Measurements from ENCODE around the gene RAB27A.

RAB27A gene

GRCh38 chr15:55222588-55222987 is 67.0 kb downstream of the RAB27A start:
- no peaks in the 10 kb centered on the region for H3K36me3 ChIP-seq (ENCODE audit: insufficient read depth, low read length)
- no peak overlapping the region for H3K4me3 ChIP-seq (ENCODE audit: low read length)
- H2AFZ ChIP-seq (ENCODE audit: low read depth, low read length), result no peak overlapping the region
- no peaks in the 10 kb centered on the region for H3K27me3 ChIP-seq (ENCODE audit: insufficient read depth, low read length)
- H3K4me1 ChIP-seq (ENCODE audit: insufficient read depth, low read length), result peaks cover 4% of the 10 kb centered on the region
- no peaks in the 10 kb centered on the region for H3K9me3 ChIP-seq (ENCODE audit: low read length)

- Histone ChIP-seq H3K4me3 (ENCODE audit: low read length) (no peak overlapping the region), H2AFZ (ENCODE audit: low read depth, low read length) (no peak overlapping the region), H3K4me1 (ENCODE audit: insufficient read depth, low read length) (peaks cover 4% of the 10 kb centered on the region), H3K9me3 (ENCODE audit: low read length) (no peaks in the 10 kb centered on the region), H3K36me3 (ENCODE audit: insufficient read depth, low read length) (no peaks in the 10 kb centered on the region), H3K27me3 (ENCODE audit: insufficient read depth, low read length) (no peaks in the 10 kb centered on the region)
Measured at GRCh38 chr15:55221090-55222011, 68.3 kb downstream of the RAB27A start.

GRCh38 chr15:55220606-55221005 is 69.0 kb downstream of the RAB27A start:
- Histone ChIP-seq H3K4me3 (ENCODE audit: low read length) (no peak overlapping the region), H3K36me3 (ENCODE audit: insufficient read depth, low read length) (no peaks in the 10 kb centered on the region), H3K27me3 (ENCODE audit: insufficient read depth, low read length) (no peaks in the 10 kb centered on the region), H3K4me1 (ENCODE audit: insufficient read depth, low read length) (peaks cover 4% of the 10 kb centered on the region), H2AFZ (ENCODE audit: low read depth, low read length) (no peak overlapping the region), H3K9me3 (ENCODE audit: low read length) (no peaks in the 10 kb centered on the region)

GRCh38 chr15:55218056-55218455 is 71.6 kb downstream of the RAB27A start:
- H3K9me3 ChIP-seq (ENCODE audit: low read length), result no peaks in the 10 kb centered on the region
- peaks cover 4% of the 10 kb centered on the region for H3K4me1 ChIP-seq (ENCODE audit: insufficient read depth, low read length)
- no peak overlapping the region for H3K4me3 ChIP-seq (ENCODE audit: low read length)
- peak overlapping the region; percentile 37 for H2AFZ ChIP-seq (ENCODE audit: low read depth, low read length)
- no peaks in the 10 kb centered on the region for H3K36me3 ChIP-seq (ENCODE audit: insufficient read depth, low read length)
- H3K27me3 ChIP-seq (ENCODE audit: insufficient read depth, low read length), result no peaks in the 10 kb centered on the region

GRCh38 chr15:55204464-55204863 is 85.1 kb downstream of the RAB27A start:
- H3K4me1 ChIP-seq (ENCODE audit: insufficient read depth, low read length), result no peaks in the 10 kb centered on the region
- no peak overlapping the region for H2AFZ ChIP-seq (ENCODE audit: low read depth, low read length)
- H3K36me3 ChIP-seq (ENCODE audit: insufficient read depth, low read length), result no peaks in the 10 kb centered on the region
- no peak overlapping the region for H3K4me3 ChIP-seq (ENCODE audit: low read length)
- H3K27me3 ChIP-seq (ENCODE audit: insufficient read depth, low read length), result no peaks in the 10 kb centered on the region
- no peaks in the 10 kb centered on the region for H3K9me3 ChIP-seq (ENCODE audit: low read length)

- Histone ChIP-seq H3K27me3 (ENCODE audit: insufficient read depth, low read length) (no peaks in the 10 kb centered on the region), H3K4me3 (ENCODE audit: low read length) (no peak overlapping the region), H2AFZ (ENCODE audit: low read depth, low read length) (no peak overlapping the region), H3K36me3 (ENCODE audit: insufficient read depth, low read length) (no peaks in the 10 kb centered on the region), H3K9me3 (ENCODE audit: low read length) (no peaks in the 10 kb centered on the region), H3K4me1 (ENCODE audit: insufficient read depth, low read length) (no peaks in the 10 kb centered on the region)
Measured at GRCh38 chr15:55202206-55202605, 87.4 kb downstream of the RAB27A start.

GRCh38 chr15:55198706-55199105 is 90.9 kb downstream of the RAB27A start:
- Histone ChIP-seq H3K36me3 (ENCODE audit: insufficient read depth, low read length) (no peaks in the 10 kb centered on the region), H2AFZ (ENCODE audit: low read depth, low read length) (no peak overlapping the region), H3K9me3 (ENCODE audit: low read length) (no peaks in the 10 kb centered on the region), H3K4me3 (ENCODE audit: low read length) (no peak overlapping the region), H3K4me1 (ENCODE audit: insufficient read depth, low read length) (peaks cover 13% of the 10 kb centered on the region), H3K27me3 (ENCODE audit: insufficient read depth, low read length) (no peaks in the 10 kb centered on the region)

GRCh38 chr15:55197719-55198118 is 91.9 kb downstream of the RAB27A start:
- H3K4me1 ChIP-seq (ENCODE audit: insufficient read depth, low read length), result peaks cover 13% of the 10 kb centered on the region
- H3K27me3 ChIP-seq (ENCODE audit: insufficient read depth, low read length), result no peaks in the 10 kb centered on the region
- peaks cover 5% of the 10 kb centered on the region for H3K36me3 ChIP-seq (ENCODE audit: insufficient read depth, low read length)
- H3K4me3 ChIP-seq (ENCODE audit: low read length), result peak overlapping the region; percentile 80
- peak overlapping the region; percentile 88 for H2AFZ ChIP-seq (ENCODE audit: low read depth, low read length)
- H3K9me3 ChIP-seq (ENCODE audit: low read length), result no peaks in the 10 kb centered on the region

GRCh38 chr15:55197362-55197705 is 92.3 kb downstream of the RAB27A start:
- H3K4me1 ChIP-seq (ENCODE audit: insufficient read depth, low read length), result peaks cover 13% of the 10 kb centered on the region
- H3K36me3 ChIP-seq (ENCODE audit: insufficient read depth, low read length), result peaks cover 6% of the 10 kb centered on the region
- H3K9me3 ChIP-seq (ENCODE audit: low read length), result no peaks in the 10 kb centered on the region
- H3K27me3 ChIP-seq (ENCODE audit: insufficient read depth, low read length), result no peaks in the 10 kb centered on the region
- H3K4me3 ChIP-seq (ENCODE audit: low read length), result peak overlapping the region; percentile 80
- peak overlapping the region; percentile 88 for H2AFZ ChIP-seq (ENCODE audit: low read depth, low read length)

- H3K4me1 ChIP-seq (ENCODE audit: insufficient read depth, low read length), result peaks cover 13% of the 10 kb centered on the region
- no peaks in the 10 kb centered on the region for H3K9me3 ChIP-seq (ENCODE audit: low read length)
- peak within 1 kb of the TSS; percentile 80 for H3K4me3 ChIP-seq (ENCODE audit: low read length)
- H2AFZ ChIP-seq (ENCODE audit: low read depth, low read length), result peak within 1 kb of the TSS; percentile 88
- peaks cover 13% of the 10 kb centered on the region for H3K36me3 ChIP-seq (ENCODE audit: insufficient read depth, low read length)
- no peaks in the 10 kb centered on the region for H3K27me3 ChIP-seq (ENCODE audit: insufficient read depth, low read length)
Measured at GRCh38 chr15:55196458-55197361, 92.9 kb downstream of the RAB27A start, which contains the start of gene RSL24D1. Gene RSL24D1 (minus strand): TSS chr15:55196941. CDS start chr15:55196890, 51 bp downstream.

GRCh38 chr15:55195996-55196395 is 93.6 kb downstream of the RAB27A start:
- H3K27me3 ChIP-seq (ENCODE audit: insufficient read depth, low read length), result no peaks in the 10 kb centered on the region
- H2AFZ ChIP-seq (ENCODE audit: low read depth, low read length), result peak overlapping the region; percentile 28
- H3K9me3 ChIP-seq (ENCODE audit: low read length), result no peaks in the 10 kb centered on the region
- H3K4me3 ChIP-seq (ENCODE audit: low read length), result peak overlapping the region; percentile 80
- peaks cover 13% of the 10 kb centered on the region for H3K4me1 ChIP-seq (ENCODE audit: insufficient read depth, low read length)
- H3K36me3 ChIP-seq (ENCODE audit: insufficient read depth, low read length), result peaks cover 19% of the 10 kb centered on the region

GRCh38 chr15:55194256-55194655 is 95.4 kb downstream of the RAB27A start:
- Histone ChIP-seq H3K36me3 (ENCODE audit: insufficient read depth, low read length) (peaks cover 34% of the 10 kb centered on the region), H3K27me3 (ENCODE audit: insufficient read depth, low read length) (no peaks in the 10 kb centered on the region), H3K9me3 (ENCODE audit: low read length) (no peaks in the 10 kb centered on the region), H3K4me3 (ENCODE audit: low read length) (peak overlapping the region; percentile 80), H3K4me1 (ENCODE audit: insufficient read depth, low read length) (peaks cover 13% of the 10 kb centered on the region), H2AFZ (ENCODE audit: low read depth, low read length) (no peak overlapping the region)

GRCh38 chr15:55186331-55186730 is 103.3 kb downstream of the RAB27A start:
- Histone ChIP-seq H3K9me3 (ENCODE audit: low read length) (no peaks in the 10 kb centered on the region), H3K4me1 (ENCODE audit: insufficient read depth, low read length) (no peaks in the 10 kb centered on the region), H2AFZ (ENCODE audit: low read depth, low read length) (no peak overlapping the region), H3K4me3 (ENCODE audit: low read length) (no peak overlapping the region), H3K27me3 (ENCODE audit: insufficient read depth, low read length) (no peaks in the 10 kb centered on the region), H3K36me3 (ENCODE audit: insufficient read depth, low read length) (peaks cover 78% of the 10 kb centered on the region)
